CD1c-positive myeloid dendritic cell (primary cell): Measurements from ENCODE around the gene L1TD1.
"Not testable (repeated sequence)": the region's sequence is repeated elsewhere in the genome, so short reads cannot be mapped to it uniquely, and the experiment has no call there.

Experiments
- DNase-seq: peaks from one replicate; pipeline ENCODE4 v3.0.0-alpha.2; 2016; ENCODE audit errors: extremely low spot score

L1TD1 gene

GRCh38 chr1:62198069-62198780, 3.6 kb downstream of the L1TD1 start:
- peak; percentile 5 for DNase-seq

DNA sequence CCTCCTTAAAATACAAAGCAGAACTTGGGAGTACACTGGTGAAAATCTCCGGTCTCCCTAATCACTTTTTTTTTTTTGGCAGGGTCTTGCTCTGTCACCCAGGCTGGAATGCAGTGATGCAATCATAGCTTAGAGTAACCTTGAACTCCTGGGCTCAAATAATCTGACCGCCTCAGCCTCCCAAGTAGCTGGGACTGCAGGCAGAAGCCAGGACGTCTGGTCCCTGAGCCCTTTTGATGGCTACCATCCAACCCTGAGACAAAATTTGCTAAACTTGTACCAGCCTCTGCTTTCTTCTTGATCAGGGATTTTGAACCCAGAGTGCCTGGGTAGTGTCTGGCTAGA, 4.1 kb downstream of the L1TD1 start:
- DNase-seq = no peak

- DNase-seq = no peak
Observed at GRCh38 chr1:62207187-62207586, 12.5 kb downstream of the L1TD1 start.

- no peak for DNase-seq
Observed at GRCh38 chr1:62208087-62208486, 13.4 kb downstream of the L1TD1 start.

DNA sequence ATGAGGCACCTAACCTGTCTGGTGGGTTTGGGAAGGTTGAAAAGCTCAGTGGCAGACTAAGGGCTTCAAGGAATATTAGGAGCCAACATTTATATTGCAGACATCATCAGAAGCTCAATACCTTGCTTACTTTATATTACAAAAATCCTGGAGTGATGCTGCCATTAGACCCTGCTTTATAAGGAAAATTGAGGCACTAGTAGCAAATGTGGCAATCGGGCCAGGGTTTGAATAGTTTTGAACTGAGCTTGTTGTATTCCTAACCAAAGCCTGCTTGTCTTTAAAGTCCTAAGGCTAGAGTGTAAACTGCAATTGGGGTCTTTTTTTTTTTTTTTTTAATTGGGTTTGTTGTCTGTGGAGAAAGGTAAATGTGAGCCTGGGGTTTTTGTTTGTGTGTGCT, 14.3 kb downstream of the L1TD1 start:
- DNase-seq = no peak

DNA sequence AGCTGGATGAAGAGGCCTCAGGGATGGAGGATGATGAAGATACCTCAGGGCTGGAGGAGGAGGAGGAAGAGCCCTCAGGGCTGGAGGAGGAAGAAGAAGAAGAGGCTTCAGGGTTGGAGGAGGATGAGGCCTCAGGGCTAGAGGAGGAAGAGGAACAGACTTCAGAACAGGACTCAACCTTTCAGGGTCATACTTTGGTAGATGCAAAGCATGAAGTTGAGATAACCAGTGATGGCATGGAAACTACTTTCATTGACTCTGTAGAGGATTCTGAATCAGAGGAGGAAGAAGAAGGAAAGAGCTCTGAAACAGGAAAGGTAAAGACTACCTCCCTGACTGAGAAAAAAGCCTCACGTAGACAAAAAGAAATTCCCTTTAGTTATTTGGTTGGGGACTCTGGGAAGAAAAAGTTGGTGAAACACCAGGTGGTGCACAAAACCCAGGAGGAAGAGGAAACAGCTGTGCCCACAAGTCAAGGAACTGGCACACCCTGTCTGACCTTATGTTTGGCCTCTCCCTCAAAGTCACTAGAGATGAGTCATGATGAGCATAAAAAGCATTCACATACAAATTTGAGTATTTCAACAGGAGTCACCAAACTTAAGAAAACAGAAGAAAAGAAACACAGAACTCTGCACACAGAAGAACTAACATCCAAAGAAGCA, 15.4 kb downstream of the L1TD1 start:
- DNase-seq = peak; percentile 20

DNA sequence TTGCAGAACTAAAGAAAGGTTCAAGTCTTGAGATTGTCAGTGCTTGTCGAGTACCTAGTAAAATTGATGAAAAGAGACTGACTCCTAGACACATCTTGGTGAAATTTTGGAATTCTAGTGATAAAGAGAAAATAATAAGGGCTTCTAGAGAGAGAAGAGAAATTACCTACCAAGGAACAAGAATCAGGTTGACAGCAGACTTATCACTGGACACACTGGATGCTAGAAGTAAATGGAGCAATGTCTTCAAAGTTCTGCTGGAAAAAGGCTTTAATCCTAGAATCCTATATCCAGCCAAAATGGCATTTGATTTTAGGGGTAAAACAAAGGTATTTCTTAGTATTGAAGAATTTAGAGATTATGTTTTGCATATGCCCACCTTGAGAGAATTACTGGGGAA, 16.3 kb downstream of the L1TD1 start:
- DNase-seq = no peak

- no peak for DNase-seq
Observed at GRCh38 chr1:62212411-62212810, 17.8 kb downstream of the L1TD1 start.

- no peak for DNase-seq
Observed at GRCh38 chr1:62213075-62213914, 18.6 kb downstream of the L1TD1 start.

- peak; percentile 2 for DNase-seq
Observed at GRCh38 chr1:62218604-62219003, 24.0 kb downstream of the L1TD1 start.

- DNase-seq = not testable (repeated sequence)
Observed at GRCh38 chr1:62220456-62220855, 25.8 kb downstream of the L1TD1 start.

DNA sequence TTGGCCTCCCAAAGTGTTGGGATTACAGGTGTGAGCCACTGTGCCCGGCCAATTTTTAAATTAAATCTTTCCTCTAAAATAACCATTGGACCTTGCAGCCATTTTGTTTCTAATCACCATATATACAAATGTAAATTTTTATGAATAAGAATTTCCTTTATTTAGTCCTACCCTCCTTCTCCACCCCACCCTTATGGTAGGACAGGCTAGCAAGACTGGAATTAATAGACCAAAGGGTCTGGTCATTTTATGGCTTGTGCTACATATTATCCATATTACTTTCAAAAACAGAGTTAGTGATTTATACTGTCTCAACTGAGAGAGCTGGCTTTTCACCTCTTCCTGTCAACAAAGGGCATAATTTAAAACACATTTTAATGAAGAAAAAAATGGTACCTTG, 26.5 kb downstream of the L1TD1 start:
- DNase-seq = no peak

- DNase-seq = no peak
Observed at GRCh38 chr1:62222321-62222720, 27.7 kb downstream of the L1TD1 start.

- DNase-seq = no peak
Observed at GRCh38 chr1:62224182-62224581, 29.5 kb downstream of the L1TD1 start.

DNA sequence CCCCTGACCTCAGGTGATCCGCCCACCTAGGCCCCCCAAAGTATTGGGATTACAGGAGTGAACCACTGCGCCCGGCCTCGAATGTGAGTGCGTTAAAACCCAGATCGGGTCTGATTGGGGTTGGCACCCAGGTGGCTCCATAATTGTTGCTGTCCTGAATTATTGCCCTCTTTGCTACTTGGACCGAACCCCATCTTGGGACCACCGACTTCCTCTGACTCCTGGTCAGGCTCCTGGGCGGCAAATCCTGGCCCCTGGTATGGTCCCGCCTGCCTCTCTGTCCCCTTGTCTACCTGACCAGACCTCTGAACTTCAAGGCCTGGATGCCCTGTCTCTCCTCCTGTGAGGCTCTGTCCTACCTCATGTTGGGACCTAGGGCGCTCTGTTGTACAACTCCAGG, 32.8 kb downstream of the L1TD1 start:
- DNase-seq = no peak

DNA sequence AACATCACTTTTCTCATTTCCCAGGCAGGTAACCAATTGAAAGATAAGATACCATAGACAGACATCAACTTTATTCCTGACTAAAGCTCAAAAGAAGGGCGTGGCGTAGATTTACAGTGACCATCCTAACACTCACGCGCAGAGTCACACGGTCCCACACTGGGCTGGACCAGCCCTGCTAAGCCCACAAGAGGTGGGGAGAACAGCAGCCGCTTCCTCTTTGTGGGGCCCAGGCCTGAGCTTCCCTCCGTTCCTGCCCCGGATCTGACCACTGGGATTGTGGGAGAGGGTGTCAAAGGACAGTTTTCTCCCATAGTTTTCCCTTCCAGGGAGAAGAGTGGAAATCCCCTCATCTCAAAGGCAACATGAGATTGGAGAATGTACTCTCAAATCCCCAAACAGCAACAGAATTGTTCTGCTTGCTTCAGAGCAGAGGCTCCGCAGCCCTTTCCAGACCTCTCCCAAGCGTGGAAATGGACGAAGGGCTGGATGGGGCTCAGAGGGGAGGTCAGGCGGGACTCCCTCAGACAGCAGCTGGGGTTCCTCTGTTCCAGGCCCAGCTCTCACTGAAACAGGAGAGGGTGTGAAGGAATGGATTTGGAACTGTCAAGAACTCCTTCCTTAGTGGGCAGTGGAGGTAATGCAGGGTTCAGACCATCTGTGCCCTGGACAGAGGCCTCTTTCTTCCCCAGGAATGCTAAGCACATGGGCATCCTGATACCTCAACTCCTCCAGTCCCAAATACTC, 33.7 kb downstream of the L1TD1 start:
- DNase-seq = no peak

- DNase-seq = no peak
Observed at GRCh38 chr1:62228883-62229187, 34.2 kb downstream of the L1TD1 start.

DNA sequence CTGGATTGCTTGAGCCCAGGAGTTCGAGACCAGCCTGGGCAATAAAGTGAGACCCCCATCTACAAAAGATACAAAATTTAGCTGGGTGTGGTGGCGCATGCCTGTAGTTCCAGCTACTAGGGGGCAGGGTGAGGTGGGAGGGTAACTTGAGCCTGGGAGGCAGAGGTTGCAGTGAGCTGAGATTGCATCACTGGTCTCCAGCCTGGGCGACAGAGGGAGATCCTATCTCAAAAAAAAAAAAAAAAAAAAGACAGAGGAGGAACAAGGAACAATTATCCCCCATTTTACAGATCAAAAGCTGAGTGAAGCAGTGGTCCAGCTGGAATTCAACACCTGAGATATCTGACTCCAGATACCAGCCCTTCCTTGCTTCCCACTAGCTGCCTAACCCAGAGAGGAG, 34.8 kb downstream of the L1TD1 start:
- no peak for DNase-seq

DNA sequence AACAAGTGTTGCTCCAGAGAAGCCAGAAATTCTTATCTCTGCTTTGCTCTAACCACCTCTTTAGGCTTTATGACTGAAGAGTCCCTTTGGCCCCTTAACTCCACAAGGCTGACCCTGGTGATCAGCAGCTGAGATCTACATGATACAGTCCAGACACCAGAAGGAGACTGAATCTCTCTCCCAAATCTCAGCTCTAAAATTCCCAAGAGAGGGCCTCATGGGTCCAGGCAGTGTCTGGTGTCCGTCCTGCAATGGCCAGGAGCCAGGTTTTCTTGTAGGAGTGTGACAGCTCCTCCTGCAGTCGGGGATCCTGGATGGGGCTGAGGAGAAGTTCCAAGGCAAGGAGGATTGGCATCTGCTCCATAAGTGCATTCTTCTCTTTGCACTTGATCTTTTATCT, 35.3 kb downstream of the L1TD1 start:
- DNase-seq = no peak

DNA sequence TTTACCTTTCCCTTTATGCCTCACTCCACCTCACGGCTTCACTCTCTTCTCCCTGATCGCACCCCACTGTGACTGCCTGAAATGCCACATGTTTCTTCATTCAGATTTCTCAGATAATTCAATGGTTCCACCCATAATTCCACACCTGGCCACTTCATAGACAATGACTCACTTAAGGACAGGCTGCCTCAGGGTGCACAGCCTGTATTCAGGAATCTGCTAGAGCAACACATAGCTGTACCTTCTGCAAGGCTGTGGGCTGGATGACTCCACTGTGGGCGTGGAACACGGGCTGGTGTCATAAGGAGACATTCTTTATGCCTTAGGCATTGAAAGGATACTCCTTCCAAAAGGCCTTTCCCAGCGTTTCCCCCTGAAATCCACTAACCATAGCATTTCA, 36.1 kb downstream of the L1TD1 start:
- no peak for DNase-seq

GRCh38 chr1:62232871-62233278, 38.2 kb downstream of the L1TD1 start:
- DNase-seq = no peak

- no peak for DNase-seq
Observed at GRCh38 chr1:62233926-62234450, 39.3 kb downstream of the L1TD1 start.
